Measurements from ENCODE around the gene TEX10.

- TF ChIP-seq RB1 (IDR thresholded peaks at IDR 0.05; ENCODE audit: low read depth), result no peak
- no peak for TF ChIP-seq CTCF (IDR thresholded peaks at IDR 0.05 in 2 of 3, conservative IDR thresholded peaks at IDR 0.05 in 1 of 3; ENCODE audit: insufficient read depth in 2 of 3, low read depth in 1 of 3, low read length in 3 of 3)
- no peak for TF ChIP-seq ZFP36 (IDR thresholded peaks at IDR 0.05; ENCODE audit: low read depth, low read length, partially characterized antibody)
- TF ChIP-seq ILK (tag; IDR thresholded peaks at IDR 0.05; ENCODE audit: borderline replicate concordance, low read depth), result no peak
- TF ChIP-seq ZNF717 (CRISPR knock-in tag; IDR thresholded peaks at IDR 0.05), result no peak
- no peak for TF ChIP-seq BRCA1 (IDR thresholded peaks at IDR 0.05)
- TF ChIP-seq BRCA1 (CRISPR knock-in tag; IDR thresholded peaks at IDR 0.05), result no peak
Measured at GRCh38 chr9:100357501-100357900, 4.8 kb upstream of the TEX10 start.
